Tibial nerve (tissue), 4 donors: ENCODE results near the gene ST8SIA2.

Experiments used
- CTCF ChIP-seq, 5 experiments: fragments of 200-600 bp in 3 of 5; fragments of 450-650 bp in 2 of 5; sonication (generic) in 3 of 5; IDR thresholded peaks; one replicate each; pipeline ENCODE4 v1.5.1; 2016 to 2019; ENCODE audit warnings: antibody characterized with exemption in 5 of 5, mild to moderate bottlenecking in 3 of 5, moderate library complexity in 2 of 5
- EP300 ChIP-seq, 2 donors: sonication (generic); formaldehyde crosslinking; IDR thresholded peaks; one replicate each; pipeline ENCODE4 v1.6.1; 2017; ENCODE audit warnings: antibody characterized with exemption in 2 of 2, mild to moderate bottlenecking in 1 of 2
- POLR2A ChIP-seq, 2 donors: fragments of 450-650 bp; IDR thresholded peaks; one replicate each; pipeline ENCODE4 v1.6.1; 2017; ENCODE audit warnings: antibody characterized with exemption in 2 of 2, mild to moderate bottlenecking in 2 of 2, moderate library complexity in 2 of 2

- TF ChIP-seq CTCF (IDR thresholded peaks at IDR 0.05) (no peak), EP300 (IDR thresholded peaks at IDR 0.05) (no peak), POLR2A (IDR thresholded peaks at IDR 0.05) (no peak)
Observed at GRCh38 chr15:92413510-92413909, 19.8 kb downstream of the ST8SIA2 start.
